ES-I3 (cell line): ENCODE measurements around the gene AFF3.
"Not testable (repeated sequence)": the region's sequence is repeated elsewhere in the genome, so short reads cannot be mapped to it uniquely, and the experiment has no call there.

Source experiments
- H3K36me3 ChIP-seq: 2 replicates; pipeline ENCODE4 v1.6.1; 2013; ENCODE audit warnings: mild to moderate bottlenecking, low read length, control low read depth, moderate library complexity; ENCODE audit not compliant: insufficient read depth
- H3K4me1 ChIP-seq: 2 replicates; pipeline ENCODE4 v1.6.1; 2013; ENCODE audit warnings: mild to moderate bottlenecking, control low read depth, low read length; ENCODE audit not compliant: insufficient read depth
- H3K9ac ChIP-seq: 2 replicates; pipeline ENCODE4 v1.6.1; 2013; ENCODE audit warnings: low read depth, mild to moderate bottlenecking, low read length, moderate library complexity
- H3K9me3 ChIP-seq: 2 replicates; pipeline ENCODE4 v1.6.1; 2013; ENCODE audit warnings: mild to moderate bottlenecking, low read length, moderate library complexity; ENCODE audit not compliant: control insufficient read depth, insufficient read depth

Gene AFF3

GRCh38 chr2:99938250-99938649, 204.1 kb downstream of the AFF3 start:
- no peaks in the 10 kb centered on the region for H3K9me3 ChIP-seq
- H3K9ac ChIP-seq = no peak overlapping the region
- no peaks in the 10 kb centered on the region for H3K36me3 ChIP-seq
- H3K4me1 ChIP-seq = no peaks in the 10 kb centered on the region

GRCh38 chr2:99936065-99936464, 206.3 kb downstream of the AFF3 start:
- H3K9ac ChIP-seq = no peak overlapping the region
- H3K9me3 ChIP-seq = no peaks in the 10 kb centered on the region
- no peaks in the 10 kb centered on the region for H3K4me1 ChIP-seq
- H3K36me3 ChIP-seq = no peaks in the 10 kb centered on the region

GRCh38 chr2:99935662-99936061, 206.7 kb downstream of the AFF3 start:
- H3K9me3 ChIP-seq = no peaks in the 10 kb centered on the region
- no peaks in the 10 kb centered on the region for H3K36me3 ChIP-seq
- H3K9ac ChIP-seq = no peak overlapping the region
- H3K4me1 ChIP-seq = no peaks in the 10 kb centered on the region

GRCh38 chr2:99933894-99934650, 208.3 kb downstream of the AFF3 start:
- no peaks in the 10 kb centered on the region for H3K36me3 ChIP-seq
- no peaks in the 10 kb centered on the region for H3K9me3 ChIP-seq
- no peak overlapping the region for H3K9ac ChIP-seq
- H3K4me1 ChIP-seq = no peaks in the 10 kb centered on the region

- not testable (repeated sequence) for H3K36me3 ChIP-seq, H3K4me1 ChIP-seq, H3K9ac ChIP-seq, H3K9me3 ChIP-seq
These were observed 208.9 kb downstream of the AFF3 start for GRCh38 chr2:99933491-99933890.

GRCh38 chr2:99928470-99929053, 213.8 kb downstream of the AFF3 start:
- Histone ChIP-seq H3K9ac (no peak overlapping the region), H3K36me3 (no peaks in the 10 kb centered on the region), H3K4me1 (no peaks in the 10 kb centered on the region), H3K9me3 (no peaks in the 10 kb centered on the region)

- H3K9ac ChIP-seq, H3K36me3 ChIP-seq, H3K4me1 ChIP-seq, H3K9me3 ChIP-seq: not testable (repeated sequence)
These were observed 214.6 kb downstream of the AFF3 start for GRCh38 chr2:99927690-99928207.

- Histone ChIP-seq H3K9ac (no peak overlapping the region), H3K4me1 (no peaks in the 10 kb centered on the region), H3K36me3 (no peaks in the 10 kb centered on the region), H3K9me3 (no peaks in the 10 kb centered on the region)
These were observed 215.4 kb downstream of the AFF3 start for GRCh38 chr2:99926986-99927385.

GRCh38 chr2:99925960-99926359, 216.4 kb downstream of the AFF3 start:
- Histone ChIP-seq H3K9ac (no peak overlapping the region), H3K9me3 (no peaks in the 10 kb centered on the region), H3K36me3 (no peaks in the 10 kb centered on the region), H3K4me1 (no peaks in the 10 kb centered on the region)

GRCh38 chr2:99922664-99923063, 219.7 kb downstream of the AFF3 start:
- Histone ChIP-seq H3K9ac (no peak overlapping the region), H3K9me3 (no peaks in the 10 kb centered on the region), H3K36me3 (no peaks in the 10 kb centered on the region), H3K4me1 (peaks cover 5% of the 10 kb centered on the region; the same call in 1 of the 2 replicates)

GRCh38 chr2:99921903-99922302, 220.5 kb downstream of the AFF3 start:
- H3K4me1 ChIP-seq = peaks cover 10% of the 10 kb centered on the region; the same call in 1 of the 2 replicates
- no peaks in the 10 kb centered on the region for H3K9me3 ChIP-seq
- H3K36me3 ChIP-seq = no peaks in the 10 kb centered on the region
- no peak overlapping the region for H3K9ac ChIP-seq

GRCh38 chr2:99918389-99918788, 224.0 kb downstream of the AFF3 start:
- H3K4me1 ChIP-seq = peaks cover 10% of the 10 kb centered on the region; the same call in 1 of the 2 replicates
- no peaks in the 10 kb centered on the region for H3K9me3 ChIP-seq
- no peak overlapping the region for H3K9ac ChIP-seq
- no peaks in the 10 kb centered on the region for H3K36me3 ChIP-seq

- Histone ChIP-seq H3K9me3 (0 out of 2 replicates have a peak, but pooled peaks cover 2% of the 10 kb centered on the region), H3K4me1 (peaks cover 20% of the 10 kb centered on the region; the same call in 1 of the 2 replicates), H3K36me3 (no peaks in the 10 kb centered on the region), H3K9ac (no peak overlapping the region)
These were observed 227.2 kb downstream of the AFF3 start for GRCh38 chr2:99915108-99915675.

- Histone ChIP-seq H3K9me3 (0 out of 2 replicates have a peak, but pooled peaks cover 2% of the 10 kb centered on the region), H3K9ac (no peak overlapping the region), H3K4me1 (peaks cover 10% of the 10 kb centered on the region; the same call in 1 of the 2 replicates), H3K36me3 (no peaks in the 10 kb centered on the region)
These were observed 230.7 kb downstream of the AFF3 start for GRCh38 chr2:99911736-99912135.

GRCh38 chr2:99910902-99911301, 231.5 kb downstream of the AFF3 start:
- Histone ChIP-seq H3K36me3 (no peaks in the 10 kb centered on the region), H3K9me3 (0 out of 2 replicates have a peak, but pooled peaks cover 2% of the 10 kb centered on the region), H3K4me1 (peaks cover 10% of the 10 kb centered on the region; the same call in 1 of the 2 replicates), H3K9ac (no peak overlapping the region)
